Measurements from ENCODE around the gene SLC23A2. TPM values are rescaled to one million over a fixed set of nuclear protein-coding genes. Genes with fewer than 3 reads are reported as not detected.

Gene SLC23A2
- total RNA-seq, 2 donors from 2014 or later, result 4.6 to 5.1 TPM

GRCh38 chr20:4946986-4947385 is 54.3 kb downstream of the SLC23A2 start:
- Histone ChIP-seq H3K4me3 (no peak overlapping the region), H3K9me3 (no peaks in the 10 kb centered on the region), H3K36me3 (no peaks in the 10 kb centered on the region), H3K4me1 (no peaks in the 10 kb centered on the region), H3K27ac (no peak overlapping the region), H3K9ac (ENCODE audit: low read depth in 2 of 2, low read length in 2 of 2) (no peak overlapping the region), H3K27me3 (no peaks in the 10 kb centered on the region)
- DNase-seq, result no peak
- TF ChIP-seq, protein P1, sequence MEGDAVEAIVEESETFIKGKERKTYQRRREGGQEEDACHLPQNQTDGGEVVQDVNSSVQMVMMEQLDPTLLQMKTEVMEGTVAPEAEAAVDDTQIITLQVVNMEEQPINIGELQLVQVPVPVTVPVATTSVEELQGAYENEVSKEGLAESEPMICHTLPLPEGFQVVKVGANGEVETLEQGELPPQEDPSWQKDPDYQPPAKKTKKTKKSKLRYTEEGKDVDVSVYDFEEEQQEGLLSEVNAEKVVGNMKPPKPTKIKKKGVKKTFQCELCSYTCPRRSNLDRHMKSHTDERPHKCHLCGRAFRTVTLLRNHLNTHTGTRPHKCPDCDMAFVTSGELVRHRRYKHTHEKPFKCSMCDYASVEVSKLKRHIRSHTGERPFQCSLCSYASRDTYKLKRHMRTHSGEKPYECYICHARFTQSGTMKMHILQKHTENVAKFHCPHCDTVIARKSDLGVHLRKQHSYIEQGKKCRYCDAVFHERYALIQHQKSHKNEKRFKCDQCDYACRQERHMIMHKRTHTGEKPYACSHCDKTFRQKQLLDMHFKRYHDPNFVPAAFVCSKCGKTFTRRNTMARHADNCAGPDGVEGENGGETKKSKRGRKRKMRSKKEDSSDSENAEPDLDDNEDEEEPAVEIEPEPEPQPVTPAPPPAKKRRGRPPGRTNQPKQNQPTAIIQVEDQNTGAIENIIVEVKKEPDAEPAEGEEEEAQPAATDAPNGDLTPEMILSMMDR (IDR thresholded peaks at IDR 0.05), result no peak
- intact Hi-C loops (cut with DNase I), result no loop called here

DNA sequence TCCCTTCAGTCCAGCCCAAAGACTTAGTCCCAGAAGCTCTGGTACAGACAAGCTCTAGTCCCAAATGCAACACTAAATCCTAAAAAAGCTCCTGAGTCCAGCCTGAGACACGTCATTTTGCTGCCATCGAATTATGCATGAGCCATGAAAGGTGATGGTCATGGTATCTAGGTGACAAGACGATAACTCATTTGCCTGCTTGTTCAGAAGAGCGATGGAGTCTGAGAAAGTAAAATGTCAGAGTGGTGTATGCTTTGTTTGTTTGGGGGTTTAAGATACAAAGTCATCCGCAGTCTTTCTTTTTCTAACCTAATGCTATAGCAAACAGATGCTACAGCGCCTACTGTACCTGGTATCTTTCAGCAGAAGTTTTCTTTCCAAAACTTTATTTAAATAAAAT is 54.7 kb downstream of the SLC23A2 start:
- Histone ChIP-seq H3K4me1 (no peaks in the 10 kb centered on the region), H3K9ac (ENCODE audit: low read depth in 2 of 2, low read length in 2 of 2) (no peak overlapping the region), H3K36me3 (no peaks in the 10 kb centered on the region), H3K27ac (no peak overlapping the region), H3K27me3 (no peaks in the 10 kb centered on the region), H3K9me3 (no peaks in the 10 kb centered on the region), H3K4me3 (no peak overlapping the region)
- no peak for DNase-seq
- TF ChIP-seq, protein P1 (IDR thresholded peaks at IDR 0.05), result no peak
- intact Hi-C loops (cut with DNase I), result no loop called here

GRCh38 chr20:4944518-4945313 is 56.6 kb downstream of the SLC23A2 start:
- Histone ChIP-seq H3K4me1 (no peaks in the 10 kb centered on the region), H3K27me3 (no peaks in the 10 kb centered on the region), H3K9me3 (no peaks in the 10 kb centered on the region), H3K9ac (ENCODE audit: low read depth in 2 of 2, low read length in 2 of 2) (no peak overlapping the region), H3K27ac (no peak overlapping the region), H3K4me3 (no peak overlapping the region), H3K36me3 (no peaks in the 10 kb centered on the region)
- DNase-seq, result no peak
- TF ChIP-seq, protein P1 (IDR thresholded peaks at IDR 0.05), result no peak
- intact Hi-C loops (cut with DNase I), result no loop called here

DNA sequence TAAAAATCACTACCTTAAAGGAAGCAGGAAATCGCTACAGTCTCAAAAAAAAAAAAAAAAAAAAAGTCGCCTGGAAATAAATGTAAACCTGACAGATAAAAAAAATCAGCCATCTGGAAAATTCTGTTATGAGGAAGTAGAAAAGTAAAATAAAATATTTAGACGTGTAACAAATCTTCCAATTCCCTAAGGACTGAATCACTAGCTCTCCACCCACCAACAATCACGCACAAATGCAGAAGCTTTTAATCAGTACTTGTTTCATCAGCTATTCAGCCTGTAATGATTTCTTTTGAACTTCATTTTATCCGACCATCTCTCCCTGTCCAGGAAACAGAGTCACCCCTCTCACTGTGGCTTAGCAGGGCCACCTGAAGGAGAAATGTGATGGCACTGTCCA is 59.0 kb downstream of the SLC23A2 start:
- H3K4me1 ChIP-seq, result no peaks in the 10 kb centered on the region
- H3K4me3 ChIP-seq, result no peak overlapping the region
- TF ChIP-seq, protein P1 (IDR thresholded peaks at IDR 0.05), result no peak
- H3K9ac ChIP-seq (ENCODE audit: low read depth in 2 of 2, low read length in 2 of 2), result no peak overlapping the region
- no peaks in the 10 kb centered on the region for H3K9me3 ChIP-seq
- intact Hi-C loops (cut with DNase I), result no loop called here
- no peak overlapping the region for H3K27ac ChIP-seq
- no peaks in the 10 kb centered on the region for H3K27me3 ChIP-seq
- no peaks in the 10 kb centered on the region for H3K36me3 ChIP-seq
- no peak for DNase-seq

DNA sequence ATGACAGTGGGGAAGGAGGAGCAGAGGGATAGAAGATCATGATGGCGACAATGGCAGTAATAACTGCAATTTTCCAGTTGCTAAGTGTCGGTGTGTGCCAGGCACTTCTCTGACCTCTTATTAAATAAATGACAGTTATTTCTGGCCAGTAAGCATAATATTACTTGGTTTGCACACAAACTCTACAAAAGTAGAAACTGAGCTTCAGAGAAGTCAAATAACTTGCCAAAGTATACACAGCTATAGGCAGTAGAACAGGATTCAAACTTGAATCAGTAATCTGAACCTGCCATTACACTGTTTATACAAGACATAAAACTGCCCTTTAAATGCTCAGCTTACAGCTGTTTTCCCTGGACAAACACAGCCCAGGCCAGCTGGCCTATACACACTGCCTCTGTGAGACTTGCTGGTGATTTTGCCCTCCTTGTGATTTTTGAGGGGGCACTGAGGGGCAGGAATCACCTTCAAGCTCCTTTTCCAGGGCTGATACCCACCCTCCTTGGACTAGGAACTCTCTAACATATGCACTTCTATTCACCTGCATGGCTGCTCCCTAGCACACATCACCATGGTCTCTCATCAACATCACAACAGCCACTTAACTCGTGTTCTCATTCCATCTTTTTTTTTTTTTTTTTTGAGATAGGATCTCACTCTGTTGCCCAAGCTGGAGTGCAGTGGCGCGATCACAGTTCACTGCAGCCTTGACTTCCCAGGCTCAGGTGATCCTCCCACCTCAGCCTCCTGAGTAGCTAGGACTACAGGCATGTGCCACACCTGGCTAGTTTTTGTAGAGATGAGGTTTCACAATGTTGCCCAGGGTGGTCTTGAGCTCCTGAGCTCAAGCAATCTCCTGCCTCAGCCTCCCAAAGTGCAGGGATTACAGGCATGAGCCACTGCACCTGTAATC is 63.6 kb downstream of the SLC23A2 start:
- Histone ChIP-seq H3K4me1 (peaks cover 3% of the 10 kb centered on the region), H3K36me3 (no peaks in the 10 kb centered on the region), H3K27me3 (no peaks in the 10 kb centered on the region), H3K9me3 (no peaks in the 10 kb centered on the region), H3K4me3 (no peak overlapping the region), H3K27ac (no peak overlapping the region), H3K9ac (ENCODE audit: low read depth in 2 of 2, low read length in 2 of 2) (peak overlapping the region in 1 of 2 donors; percentile 10)
- intact Hi-C loops (cut with DNase I), result no loop called here
- TF ChIP-seq, protein P1 (IDR thresholded peaks at IDR 0.05), result no peak
- no peak for DNase-seq

Data from colonic mucosa (tissue), 4 donors.